H1 (cell line): Measurements from ENCODE around the gene PRSS2. TPM values are rescaled to one million over a fixed set of nuclear protein-coding genes. Genes with fewer than 3 reads are reported as not detected.

Experiments
- ASH2L ChIP-seq: fragments of 200-600, 300-600 bp; sonication (generic); IDR thresholded peaks from one replicate; pipeline ENCODE4 v1.7.1; 2017; ENCODE audit warnings: low read length
- EP300 ChIP-seq, 2 experiments: IDR thresholded peaks; 1 replicate in 1 of 2; 2 replicates in 1 of 2; pipeline ENCODE4 v1.6.1; 2011 to 2012; ENCODE audit warnings: low read depth in 2 of 2, low read length in 2 of 2, mild to moderate bottlenecking in 2 of 2, borderline replicate concordance in 1 of 2, inconsistent platforms in 1 of 2, moderate library complexity in 1 of 2
- KDM1A ChIP-seq: fragments of 200-600, 300-600 bp; sonication (generic); IDR thresholded peaks from 2 replicates; pipeline ENCODE4 v1.7.1; 2016; ENCODE audit warnings: mild to moderate bottlenecking, low read length, borderline replicate concordance
- TAF1 ChIP-seq: IDR thresholded peaks from 2 replicates; pipeline ENCODE4 v1.6.1; 2011; ENCODE audit warnings: mild to moderate bottlenecking, low read depth, low read length
- USF2 ChIP-seq: IDR thresholded peaks from 2 replicates; pipeline ENCODE4 v1.6.1; 2011; ENCODE audit warnings: low read length, improper control_type of control experiment
- ZNF274 ChIP-seq: IDR thresholded peaks from 2 replicates; pipeline ENCODE4 v1.7.0; 2012; ENCODE audit warnings: low read length, borderline replicate concordance; ENCODE audit errors: extremely low read depth
- polyA plus RNA-seq, 7 experiments: library from polyadenylated mRNA; depleted of rRNA in 3 of 7; stranded (reverse) in 5 of 7; unstranded in 2 of 7; fragments of >200 nt in 5 of 7; fragments of 200-250 nt in 2 of 7; gene quantifications; 1 replicate in 5 of 7; 2 replicates in 1 of 7; 4 replicates in 1 of 7; pipeline versions ENCODE4 v1.2.1 to v1.2.3, GENCODE V29; 2011 to 2013; ENCODE audit warnings: missing spikeins in 2 of 7, mixed read lengths in 2 of 7
- total RNA-seq: library from RNA; stranded (reverse); fragmentation: NEBNext Ultra II Directional; extraction: Animal tissue kit (Norgen Biotek cat#: 25700); gene quantifications from 2 replicates; pipeline ENCODE4 v1.2.1, GENCODE V29; 2021

The PRSS2 gene
- total and polyA plus RNA-seq, 2 of the 8 experiments (the other 6 are each of a cell fraction or from before 2014, with no cell fraction given) = not detected

DNA sequence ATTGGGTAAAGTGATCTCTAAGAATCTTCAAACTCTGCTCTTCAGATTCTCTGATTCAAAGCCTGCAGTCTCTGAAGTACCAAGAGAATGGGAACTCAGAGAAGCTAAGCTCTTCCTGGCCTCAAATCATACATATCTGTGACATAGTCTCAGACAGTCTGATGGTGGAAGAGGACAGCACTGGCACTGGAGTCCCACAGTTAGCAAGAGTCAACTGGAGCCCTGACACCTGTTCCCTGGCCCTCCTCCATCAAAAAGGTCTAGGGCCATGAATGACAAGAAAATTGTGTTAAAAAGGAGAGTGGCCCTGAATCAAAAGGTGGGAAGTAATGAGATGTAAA is 37.7 kb downstream of the PRSS2 start (continued):
- TF ChIP-seq ZNF274 = no peak
- no peak for TF ChIP-seq TAF1
- no peak for TF ChIP-seq KDM1A
- TF ChIP-seq ASH2L = no peak
- TF ChIP-seq EP300 (IDR thresholded peaks at IDR 0.05; ENCODE audit: borderline replicate concordance in 1 of 2, low read depth in 2 of 2, low read length in 2 of 2) = no peak
- TF ChIP-seq USF2 = no peak
- TF ChIP-seq, all 59 proteins: peak for 0
